Activated CD8-positive, alpha-beta memory T cell treated with anti-CD3 and anti-CD28 coated beads, Interleukin-2, amount 50 U/mL, for 4 hours (primary cell): Measurements from ENCODE around the gene ERVK3-1.
A peak's percentile ranks its signal among the peaks of the same experiment; 100 is the strongest.
"Not testable (repeated sequence)": the region's sequence is repeated elsewhere in the genome, so short reads cannot be mapped to it uniquely, and the experiment has no call there.

Experiments
- DNase-seq: peaks from one replicate; pipeline ENCODE4 v3.0.0-alpha.2; 2020

Gene ERVK3-1

GRCh38 chr19:58346961-58347929 lies 42.1 kb downstream of the ERVK3-1 start:
- DNase-seq, result peak; percentile 72

DNA sequence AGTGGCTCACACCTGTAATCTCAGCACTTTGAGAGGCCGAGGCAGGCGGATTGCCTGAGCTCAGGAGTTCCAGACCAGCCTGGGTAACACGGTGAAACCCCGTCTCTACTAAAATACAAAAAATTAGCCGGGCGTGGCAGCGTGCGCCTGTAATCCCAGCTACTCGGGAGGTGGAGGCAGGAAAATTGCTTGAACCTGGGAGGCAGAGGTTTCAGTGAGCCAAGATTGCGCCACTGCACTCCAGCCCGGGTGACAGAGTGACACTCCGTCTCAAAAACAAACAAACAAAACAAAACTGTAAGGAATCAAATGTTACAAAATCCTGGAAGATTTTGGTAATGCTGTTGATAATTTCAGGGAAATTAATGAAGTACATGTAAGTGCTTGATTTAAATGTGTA lies 42.9 kb downstream of the ERVK3-1 start:
- DNase-seq, result not testable (repeated sequence)

GRCh38 chr19:58349590-58349989 lies 44.4 kb downstream of the ERVK3-1 start:
- DNase-seq, result no peak

- no peak for DNase-seq
Observed at GRCh38 chr19:58350001-58350861, 45.1 kb downstream of the ERVK3-1 start.

- no peak for DNase-seq
Observed at GRCh38 chr19:58350871-58351557, 45.8 kb downstream of the ERVK3-1 start.

GRCh38 chr19:58351558-58351878 lies 46.3 kb downstream of the ERVK3-1 start:
- no peak for DNase-seq

- no peak for DNase-seq
Observed at GRCh38 chr19:58351990-58352755, 47.0 kb downstream of the ERVK3-1 start.

DNA sequence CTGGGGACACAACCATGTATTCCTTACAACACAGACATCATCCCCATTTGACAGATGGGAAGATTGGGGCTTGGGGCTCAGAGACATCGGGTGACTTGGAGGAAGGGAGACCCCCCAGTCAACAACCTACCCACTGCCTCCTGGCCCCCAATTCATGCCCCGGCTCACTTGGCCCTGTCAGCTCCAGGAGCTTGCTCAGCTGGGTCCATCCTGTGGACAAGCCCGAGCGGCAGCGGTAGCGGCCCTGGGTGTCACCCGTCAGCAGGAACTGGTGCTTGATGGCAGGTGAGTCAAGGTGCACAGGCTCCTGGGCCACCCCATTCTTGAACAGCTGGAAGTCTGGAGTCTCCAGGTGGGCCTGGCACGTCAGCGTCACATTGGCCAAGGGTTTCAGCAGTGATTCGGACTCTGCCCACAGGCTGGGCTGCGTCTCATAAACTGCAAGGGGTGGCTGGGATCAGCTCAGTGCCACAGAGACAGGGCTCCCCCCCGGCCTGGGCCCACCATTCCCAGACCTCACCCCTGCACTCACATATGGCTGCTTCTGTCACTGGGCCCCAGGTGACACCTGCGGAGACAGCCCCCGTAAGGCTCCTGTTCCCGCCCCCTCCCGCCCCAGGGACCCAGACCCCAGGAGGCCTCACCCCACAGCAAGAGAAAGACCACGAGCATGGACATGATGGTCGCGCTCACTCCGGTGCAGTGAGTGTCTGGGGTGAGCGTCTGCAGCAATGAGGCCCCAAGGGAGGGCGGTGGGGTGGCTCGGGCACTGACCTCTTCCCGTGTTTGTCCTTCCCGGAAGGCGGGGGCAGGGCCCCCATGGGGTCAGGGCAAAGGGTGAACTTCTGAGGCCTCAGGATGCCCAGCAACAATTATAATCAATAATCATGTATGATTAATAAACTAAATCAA lies 47.8 kb downstream of the ERVK3-1 start, which contains the start of gene A1BG:
Gene A1BG (minus strand): TSS at position 733 of the 912 bp plus-strand sequence. CDS start 55 bp downstream, at position 678.
- no peak for DNase-seq

DNA sequence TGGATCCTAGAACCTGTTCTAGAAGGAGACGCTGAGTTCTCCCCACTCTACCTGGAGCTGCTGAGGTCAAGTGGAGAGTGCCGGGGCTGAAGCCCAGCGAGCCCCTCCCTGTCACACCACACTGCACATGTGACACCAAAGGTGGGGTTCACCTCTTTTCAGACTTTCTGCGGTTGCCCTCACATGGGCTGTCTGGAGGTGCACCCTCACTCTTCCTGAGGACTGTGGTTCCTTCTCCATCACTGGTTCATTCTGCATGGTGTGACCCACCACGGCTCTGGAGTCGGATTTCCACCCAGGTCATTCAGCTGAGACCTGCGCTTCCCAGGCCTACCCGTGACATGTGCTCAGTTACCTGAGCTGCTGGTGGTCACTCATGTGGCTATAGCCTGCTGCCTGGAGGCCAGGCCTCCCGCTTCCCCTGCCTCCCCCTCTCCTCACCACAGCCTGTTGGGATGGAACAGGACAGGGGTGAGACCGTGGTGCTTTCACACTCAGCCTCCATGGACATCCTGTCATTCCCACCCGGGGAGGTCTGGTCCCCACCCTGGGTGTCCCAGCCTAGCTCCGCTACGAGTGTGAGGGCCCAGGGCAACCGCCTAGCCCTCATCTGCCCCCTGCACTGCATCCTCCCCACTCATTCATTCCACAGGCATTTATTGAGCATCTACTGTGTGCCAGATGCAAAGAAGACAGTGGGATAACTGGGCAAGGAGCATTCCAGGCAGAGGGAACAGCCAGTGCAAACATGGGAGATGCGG lies 48.7 kb downstream of the ERVK3-1 start:
- DNase-seq, result no peak

DNA sequence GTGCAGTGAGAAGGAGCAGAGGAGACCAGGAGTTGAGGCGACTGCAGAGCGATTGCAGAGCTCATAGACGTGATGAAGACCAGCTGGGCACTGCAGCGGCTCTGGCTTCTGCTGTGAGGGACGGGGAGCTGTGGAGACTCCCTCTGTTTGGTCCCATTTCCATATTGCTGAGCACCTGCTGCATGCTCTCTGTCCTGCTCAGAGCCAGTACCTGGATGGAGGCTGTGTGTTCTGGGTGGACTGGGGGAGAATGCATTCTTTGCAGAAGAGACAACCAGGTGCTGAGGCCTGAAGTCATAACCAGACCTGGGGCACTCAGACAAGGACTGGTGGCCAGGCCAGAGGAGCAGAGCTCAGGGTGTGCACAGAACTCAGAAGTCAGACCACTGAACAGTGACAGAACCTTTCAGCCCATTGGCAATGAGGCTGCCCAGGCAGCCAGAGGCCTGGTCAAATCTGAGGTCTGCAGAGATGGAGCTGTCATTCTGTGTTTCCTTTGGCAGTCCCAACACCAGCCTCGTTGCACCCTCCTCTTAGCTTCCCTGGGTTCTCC lies 49.4 kb downstream of the ERVK3-1 start:
- DNase-seq, result no peak

DNA sequence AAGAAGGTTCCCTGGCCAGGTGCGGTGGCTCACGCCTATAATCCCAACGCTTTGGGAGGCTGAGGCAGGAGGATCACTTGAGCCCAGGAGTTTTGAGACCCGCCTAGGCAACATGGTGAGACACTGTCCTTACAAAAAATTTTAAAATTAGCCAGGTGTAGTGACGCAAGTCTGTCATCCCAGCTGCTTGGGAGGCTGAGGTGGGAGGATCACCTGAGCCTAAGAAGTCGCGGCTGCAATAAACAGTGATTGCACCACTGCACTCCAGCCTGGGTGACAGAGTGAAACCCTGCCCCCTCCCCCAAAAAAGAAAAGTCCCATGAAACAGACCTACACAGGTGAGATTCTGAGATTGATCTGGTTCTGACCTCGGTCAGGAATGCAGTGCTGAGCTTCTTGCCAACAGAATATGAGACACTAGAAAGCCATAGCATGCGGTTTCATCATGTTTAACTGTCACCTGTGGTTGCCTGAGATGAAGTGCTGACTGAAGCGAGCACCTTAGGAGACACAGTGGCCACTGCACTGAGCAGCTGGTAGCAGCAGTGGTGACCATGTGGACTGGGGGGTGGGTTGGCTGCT lies 50.1 kb downstream of the ERVK3-1 start:
- DNase-seq, result no peak

DNA sequence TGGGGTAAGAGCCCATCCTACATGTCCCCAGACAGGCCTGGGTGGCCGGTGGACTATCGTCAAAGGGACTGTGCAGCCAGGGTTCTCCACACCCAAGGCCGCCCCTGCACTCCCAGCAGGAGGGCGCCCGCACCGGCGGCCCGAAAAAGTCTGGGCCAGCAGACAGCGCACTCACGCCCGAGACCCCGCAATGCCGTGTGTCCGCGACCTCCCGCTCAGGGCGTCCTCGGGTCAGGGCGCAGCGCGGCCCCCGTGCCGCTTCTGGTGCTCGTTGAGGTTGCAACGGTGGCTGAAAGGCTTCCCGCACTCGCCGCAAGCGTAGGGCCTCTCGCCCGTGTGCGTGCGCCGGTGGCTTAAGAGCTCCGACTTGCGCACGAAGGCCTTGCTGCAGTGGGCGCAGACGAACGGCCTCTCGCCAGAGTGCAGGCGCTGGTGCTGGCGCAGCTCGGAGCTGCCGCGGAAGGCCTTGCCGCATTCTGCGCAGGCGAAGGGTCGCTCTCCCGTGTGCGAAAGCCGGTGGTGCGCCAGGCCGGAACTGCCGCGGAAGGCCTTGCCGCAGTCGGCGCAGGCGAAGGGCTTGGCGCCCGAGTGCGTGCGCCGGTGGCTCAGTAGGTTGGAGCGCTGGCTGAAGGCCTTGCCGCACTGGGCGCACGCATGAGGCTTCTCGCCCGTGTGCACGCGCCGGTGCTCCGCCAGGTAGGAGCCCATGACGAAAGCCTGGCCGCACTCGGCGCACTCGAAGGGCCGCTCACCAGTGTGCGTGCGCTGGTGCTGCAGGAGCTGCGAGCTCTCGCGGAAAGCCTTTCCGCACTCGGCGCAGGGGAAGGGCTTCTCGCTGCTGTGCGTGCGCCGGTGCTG lies 51.0 kb downstream of the ERVK3-1 start:
- peak; percentile 31 for DNase-seq

GRCh38 chr19:58356766-58357480 lies 51.7 kb downstream of the ERVK3-1 start:
- no peak for DNase-seq

DNA sequence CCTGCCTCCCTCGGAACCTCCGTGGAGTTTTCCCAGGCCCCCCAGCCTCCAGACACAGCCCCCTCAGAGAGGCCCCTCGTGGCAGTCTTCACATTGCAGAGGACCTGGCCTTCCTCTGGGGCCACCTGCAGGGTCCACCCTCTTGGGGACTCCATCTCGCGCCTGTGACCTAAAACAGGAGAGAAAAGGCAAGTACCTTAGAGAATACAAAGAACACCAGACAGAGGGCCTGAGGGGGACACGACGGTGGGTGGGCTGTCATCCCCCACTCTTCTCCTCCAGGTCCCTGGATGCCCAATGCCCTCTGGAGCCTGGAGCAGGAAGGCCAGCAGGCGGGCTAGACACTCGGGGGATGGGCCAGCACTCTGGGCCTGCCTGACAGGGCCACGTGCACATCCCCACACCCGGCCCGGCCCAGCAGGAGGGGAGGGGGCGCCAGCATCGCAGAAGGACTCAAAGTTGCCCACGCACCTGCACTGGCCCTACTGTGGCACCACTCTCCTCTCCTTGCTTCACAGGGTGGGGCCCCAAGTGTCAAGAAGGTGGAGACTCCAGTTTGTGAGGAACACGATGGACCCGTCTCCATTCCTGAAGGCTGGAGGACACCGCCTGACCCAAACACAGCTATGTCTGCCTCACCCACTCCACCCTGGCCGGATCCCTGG lies 52.4 kb downstream of the ERVK3-1 start:
- DNase-seq, result no peak

GRCh38 chr19:58361900-58362271 lies 56.7 kb downstream of the ERVK3-1 start:
- DNase-seq, result peak; percentile 55

- DNase-seq, result peak; percentile 97
Observed at GRCh38 chr19:58362272-58362994, 57.3 kb downstream of the ERVK3-1 start, which contains the start of gene ZNF497. TSS of gene ZNF497 (minus strand) at chr19:58362751. CDS start at chr19:58357635, 5,116 bp downstream.

DNA sequence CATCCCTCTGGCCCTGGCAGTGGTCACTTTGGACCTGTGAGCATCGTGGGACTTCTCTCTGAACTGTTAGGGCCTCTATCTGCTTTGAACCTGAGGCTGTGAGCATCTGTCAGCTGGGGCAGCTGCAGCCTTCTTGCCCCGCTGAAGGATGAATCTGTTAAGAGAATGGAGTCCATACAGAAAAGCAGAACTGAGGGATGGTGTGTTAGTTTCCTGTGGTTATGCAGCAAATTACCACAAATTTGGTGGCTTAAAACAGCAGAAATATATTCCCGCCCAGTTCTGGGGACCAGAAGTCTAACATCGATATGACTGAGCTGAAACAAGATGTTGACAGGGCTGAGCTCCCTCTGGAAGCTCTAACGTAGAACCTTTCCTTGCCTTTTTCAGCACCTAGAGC lies 59.0 kb downstream of the ERVK3-1 start:
- DNase-seq, result no peak
